IMR-90 (cell line): ENCODE results near the gene TMX2. TPM values are rescaled to one million over a fixed set of nuclear protein-coding genes. Genes with fewer than 3 reads are reported as not detected.

Experiments used
- ATAC-seq: fragments of 200-7000 bp; cut with Tn5 transposase; 2 replicates; pipeline ENCODE4 v1.9.1; 2020; ENCODE audit warnings: low read depth, mild to moderate bottlenecking, moderate library complexity
- BruUV-seq: library from RNA; stranded (reverse); fragments of 400-500 nt; replicated peaks from 2 replicates; lab custom pipeline; 2021; lab: Mats Ljungman, UMichigan
- CTCF ChIA-PET: fragments of 300-600 bp; formaldehyde crosslinking; extraction: SDS; loops from one replicate; lab custom pipeline; 2021; ENCODE audit warnings: antibody characterized with exemption; lab: Yijun Ruan, JAX
- POLR2A ChIA-PET: fragments of 300-600 bp; sonication (Branson Sonifier 250); formaldehyde crosslinking; loops from one replicate; lab custom pipeline; 2022; ENCODE audit warnings: antibody characterized with exemption; ENCODE audit not compliant: unreplicated experiment; lab: Charles Lee
- DNase-seq: peaks from one replicate; pipeline ENCODE4 v3.0.0; 2013
- H2AFZ ChIP-seq: replicated peaks from 2 replicates; pipeline ENCODE3; 2013; ENCODE audit warnings: low read length, mild to moderate bottlenecking; ENCODE audit not compliant: poor library complexity
- H2AK5ac ChIP-seq: 2 replicates; pipeline ENCODE4 v1.6.1; 2013; ENCODE audit warnings: low read depth, low read length, inconsistent platforms
- H2AK9ac ChIP-seq: replicated peaks from 2 replicates; pipeline ENCODE3; 2013; ENCODE audit warnings: mild to moderate bottlenecking, low read depth, low read length, moderate library complexity; ENCODE audit not compliant: poor library complexity
- H2BK120ac ChIP-seq: 2 replicates; pipeline ENCODE4 v1.6.1; 2013; ENCODE audit warnings: low read depth, low read length, inconsistent platforms
- H2BK15ac ChIP-seq: 3 replicates; pipeline ENCODE4 v1.6.1; 2013; ENCODE audit warnings: low read depth, low read length, inconsistent platforms
- H2BK20ac ChIP-seq: 2 replicates; pipeline ENCODE4 v1.6.1; 2013; ENCODE audit warnings: low read depth, mild to moderate bottlenecking, inconsistent platforms, low read length, moderate library complexity
- H2BK5ac ChIP-seq: 2 replicates; pipeline ENCODE4 v1.6.1; 2013; ENCODE audit warnings: mild to moderate bottlenecking, low read depth, low read length, inconsistent platforms; ENCODE audit not compliant: poor library complexity, severe bottlenecking
- H3K14ac ChIP-seq: replicated peaks from 2 replicates; pipeline ENCODE4 v1.6.1; 2013; ENCODE audit warnings: low read depth, low read length, inconsistent platforms
- H3K18ac ChIP-seq: 2 replicates; pipeline ENCODE4 v1.6.1; 2013; ENCODE audit warnings: low read depth, low read length, control low read depth
- H3K23ac ChIP-seq: 2 replicates; pipeline ENCODE4 v1.6.1; 2013; ENCODE audit warnings: low read depth, low read length, inconsistent platforms
- H3K27ac ChIP-seq: 2 replicates; pipeline ENCODE4 v1.5.1; 2013; ENCODE audit warnings: mild to moderate bottlenecking, control low read depth, low read length; ENCODE audit not compliant: insufficient read depth
- H3K27me3 ChIP-seq: 2 replicates; pipeline ENCODE4 v1.6.1; 2013; ENCODE audit warnings: low read length; ENCODE audit not compliant: control insufficient read depth, insufficient read depth
- H3K36me3 ChIP-seq: 2 replicates; pipeline ENCODE4 v1.6.1; 2013; ENCODE audit warnings: low read length, mixed read lengths; ENCODE audit not compliant: control insufficient read depth, insufficient read depth
- H3K4ac ChIP-seq: 2 replicates; pipeline ENCODE4 v1.6.1; 2013; ENCODE audit warnings: low read depth, low read length, inconsistent platforms
- H3K4me1 ChIP-seq: 2 replicates; pipeline ENCODE4 v1.6.1; 2013; ENCODE audit warnings: low read length, mixed read lengths; ENCODE audit not compliant: control insufficient read depth, insufficient read depth
- H3K4me2 ChIP-seq: 2 replicates; pipeline ENCODE4 v1.6.1; 2013; ENCODE audit warnings: low read depth, mild to moderate bottlenecking, control low read depth, low read length, moderate library complexity
- H3K4me3 ChIP-seq: 2 replicates; pipeline ENCODE4 v1.5.1; 2013; ENCODE audit warnings: low read depth, mild to moderate bottlenecking, control low read depth, low read length, moderate library complexity; ENCODE audit not compliant: insufficient read depth
- H3K56ac ChIP-seq: 2 replicates; pipeline ENCODE4 v1.6.1; 2013; ENCODE audit warnings: low read length, inconsistent platforms; ENCODE audit not compliant: insufficient read depth; ENCODE audit errors: extremely low read depth
- H3K79me1 ChIP-seq, 2 experiments: 2 replicates each; pipeline ENCODE4 v1.6.1; 2013; ENCODE audit warnings: low read length in 2 of 2, inconsistent platforms in 1 of 2, low read depth in 1 of 2
- H3K9ac ChIP-seq: 2 replicates; pipeline ENCODE4 v1.6.1; 2013; ENCODE audit warnings: low read depth, low read length, control low read depth
- H3K9me1 ChIP-seq: 2 replicates; pipeline ENCODE4 v1.6.1; 2013; ENCODE audit warnings: low read length, inconsistent platforms; ENCODE audit not compliant: insufficient read depth
- H3K9me3 ChIP-seq: 2 replicates; pipeline ENCODE4 v1.6.1; 2013; ENCODE audit warnings: low read length; ENCODE audit not compliant: control insufficient read depth, insufficient read depth
- H4K20me1 ChIP-seq: 2 replicates; pipeline ENCODE4 v1.6.1; 2013; ENCODE audit warnings: low read length, inconsistent platforms; ENCODE audit not compliant: insufficient read depth
- H4K5ac ChIP-seq: 2 replicates; pipeline ENCODE4 v1.6.1; 2013; ENCODE audit warnings: mild to moderate bottlenecking, low read depth, low read length, control low read depth
- H4K8ac ChIP-seq, 2 experiments: 2 replicates each; pipeline ENCODE4 v1.6.1; 2013; ENCODE audit warnings: low read depth in 2 of 2, low read length in 2 of 2, control low read depth in 1 of 2, inconsistent platforms in 1 of 2
- H4K91ac ChIP-seq: 2 replicates; pipeline ENCODE4 v1.6.1; 2013; ENCODE audit warnings: low read depth, low read length, inconsistent platforms; ENCODE audit not compliant: insufficient read depth
- MAFK ChIP-seq: IDR thresholded peaks from 2 replicates; pipeline ENCODE4 v1.6.1; 2012; ENCODE audit warnings: low read depth, low read length, improper control_type of control experiment
- MAZ ChIP-seq: IDR thresholded peaks from 2 replicates; pipeline ENCODE4 v1.6.1; 2012; ENCODE audit warnings: low read depth, mild to moderate bottlenecking, low read length, improper control_type of control experiment, moderate library complexity, borderline replicate concordance
- WGBS, 2 experiments: methylation state at CpG; one replicate each; pipeline versions ENCODE4 v1.1.5 to v1.1.7; 2013; ENCODE audit warnings: missing lambda C conversion rate in 2 of 2; ENCODE audit not compliant: insufficient read length in 1 of 2; ENCODE audit errors: extremely low coverage in 2 of 2; 5-methylcytosine and 5-hydroxymethylcytosine counted together
- dilution Hi-C: fragments of 300-500 bp; cut with HindIII; formaldehyde crosslinking; loops from one replicate; pipeline ENCODE4 v1.14.3; 2018; ENCODE audit warnings: low sequenced_read_pairs; ENCODE audit not compliant: unreplicated experiment
- in situ Hi-C: fragments of 300-500 bp; cut with MboI; formaldehyde crosslinking; loops from 3 replicates; pipeline ENCODE4 v1.14.3; 2019; ENCODE audit warnings: low sequenced_read_pairs, inconsistent platforms, mixed read lengths
- intact Hi-C: fragments of 100-400 bp; cut with micrococcal nuclease; formaldehyde crosslinking; loops from 2 replicates; pipeline ENCODE4 v1.10.0; 2022
- polyA plus RNA-seq, 3 experiments: library from polyadenylated mRNA; depleted of rRNA; stranded (reverse); fragments of >200 nt; gene quantifications; 2 replicates each; pipeline ENCODE4 v1.2.3, GENCODE V29; 2012; ENCODE audit warnings: low replicate concordance in 1 of 3
- total RNA-seq: library from RNA; depleted of rRNA; stranded (reverse); fragments of >200 nt; gene quantifications from 2 replicates; pipeline ENCODE4 v1.2.3, GENCODE V29; 2012

TMX2 gene
- total and polyA plus RNA-seq, 2 of the 4 experiments (the other 2 are of a cell fraction) = 60.3 to 103 TPM

DNA sequence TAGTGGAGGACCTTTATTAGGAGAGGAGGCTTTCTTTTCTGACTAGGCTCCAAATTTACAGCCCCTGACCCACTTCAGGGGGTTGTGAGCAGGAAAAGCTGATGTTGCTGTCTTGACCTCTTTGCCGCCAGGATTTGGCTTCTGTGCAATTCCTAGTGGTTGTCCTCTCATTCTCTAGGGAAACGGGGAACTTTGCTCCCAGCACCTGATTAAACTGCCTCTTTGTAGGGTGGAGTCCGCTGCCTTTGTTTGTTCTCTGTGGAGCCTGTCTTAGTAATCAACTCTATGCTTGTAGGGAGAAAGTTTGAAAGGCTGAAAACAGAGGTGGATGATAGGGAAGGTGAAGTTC, 65.5 kb downstream of the TMX2 start:
- no peaks in the 10 kb centered on the region for H3K27me3 ChIP-seq
- TF ChIP-seq MAZ = no peak
- no peak for TF ChIP-seq MAFK
- no CpG with 5 or more reads among the region's 3 CpGs for WGBS, 2 experiments
- CTCF ChIA-PET = interaction anchor here (1.4 to 1.6 kb wide), 2 partner anchors 14 to 23 kb away, joined by 5 to 7 read pairs; no protein-coding TSS in a partner anchor
- H2AK5ac ChIP-seq = peak overlapping the region; percentile 61; the same call in 1 of the 2 replicates
- H2AK9ac ChIP-seq = peak overlapping the region; percentile 33
- in situ Hi-C loops (no loop called here), intact Hi-C loops (loop anchor here (1.0 to 2.0 kb wide), 3 partner anchors 9 to 37 kb away; partner anchors contain the start of gene SELENOH), dilution Hi-C loops (no loop called here)
- H3K27ac ChIP-seq = peak overlapping the region; percentile 88
- peak overlapping the region; percentile 58 for H3K4ac ChIP-seq
- H3K18ac ChIP-seq = peak overlapping the region; percentile 69
- peak overlapping the region; percentile 61 for H3K9ac ChIP-seq
- no peak overlapping the region for H2AFZ ChIP-seq
- H3K9me1 ChIP-seq = peaks cover 23% of the 10 kb centered on the region
- BruUV-seq = no TSS peak
- peaks cover 31% of the 10 kb centered on the region for H3K4me1 ChIP-seq
- POLR2A ChIA-PET = interaction anchor here (0.7 kb wide), 1 partner anchor 17 kb away, joined by 3 read pairs; the partner anchor contains the start of gene CTNND1
- H3K9me3 ChIP-seq = no peaks in the 10 kb centered on the region
- H3K4me2 ChIP-seq = peak overlapping the region; percentile 77
- H2BK5ac ChIP-seq = peak overlapping the region; percentile 71
- peaks cover 100% of the 10 kb centered on the region for H4K20me1 ChIP-seq
- H3K14ac ChIP-seq = peak overlapping the region; percentile 57
- H3K4me3 ChIP-seq = 0 out of 2 replicates have a peak overlapping the region, but pooled peaks have one; percentile 5
- H4K91ac ChIP-seq = peak overlapping the region; percentile 51
- ATAC-seq (no peak), DNase-seq (no peak)
- H4K5ac ChIP-seq = peak overlapping the region; percentile 60
- peaks cover 14 to 75% of the 10 kb centered on the region in 2 experiments; a peak in 3 of 4 replicates for H3K79me1 ChIP-seq
- peaks cover 5% of the 10 kb centered on the region for H3K36me3 ChIP-seq
- H2BK20ac ChIP-seq = peak overlapping the region; percentile 20; the same call in 1 of the 2 replicates
- H2BK15ac ChIP-seq = 0 out of 3 replicates have a peak overlapping the region, but pooled peaks have one; percentile 22
- 0 out of 2 replicates have a peak overlapping the region, but pooled peaks have one; percentile 34 for H3K56ac ChIP-seq
- H3K23ac ChIP-seq = peak overlapping the region; percentile 61; the same call in 1 of the 2 replicates
- H4K8ac ChIP-seq = peak overlapping the region; percentile 31 to 46; a peak in 3 of 4 replicates
- H2BK120ac ChIP-seq = peak overlapping the region; percentile 42; the same call in 1 of the 2 replicates
